ENCODE measurements around the gene ADAMTSL1.

Gene ADAMTSL1

GRCh38 chr9:18759827-18760226 lies 285.9 kb downstream of the ADAMTSL1 start:
- TF ChIP-seq CTCF (conservative IDR thresholded peaks at IDR 0.05; ENCODE audit: low read depth, low read length): no peak
- no peak overlapping the region for H3K4me3 ChIP-seq (IDR thresholded peaks at IDR 0.05; ENCODE audit: insufficient read depth, low read depth, low read length)
- no peak overlapping the region for H3K4me2 ChIP-seq
- no peak overlapping the region for H3K27ac ChIP-seq
- H3K9ac ChIP-seq: no peak overlapping the region
- no peaks in the 10 kb centered on the region for H3K27me3 ChIP-seq (ENCODE audit: insufficient read depth, low read depth)
- H4K20me1 ChIP-seq (ENCODE audit: insufficient read depth): no peaks in the 10 kb centered on the region
- no peak overlapping the region for H2AFZ ChIP-seq (ENCODE audit: low read depth)
- H3K36me3 ChIP-seq (ENCODE audit: insufficient read depth): no peaks in the 10 kb centered on the region
- H3K4me1 ChIP-seq (ENCODE audit: low read depth, poor library complexity, severe bottlenecking): no peaks in the 10 kb centered on the region
- H3K79me2 ChIP-seq (ENCODE audit: insufficient read depth, low read depth): no peaks in the 10 kb centered on the region

GRCh38 chr9:18761742-18762300 lies 287.9 kb downstream of the ADAMTSL1 start:
- Histone ChIP-seq H3K4me1 (ENCODE audit: low read depth, poor library complexity, severe bottlenecking) (no peaks in the 10 kb centered on the region), H2AFZ (ENCODE audit: low read depth) (no peak overlapping the region), H4K20me1 (ENCODE audit: insufficient read depth) (no peaks in the 10 kb centered on the region), H3K27me3 (ENCODE audit: insufficient read depth, low read depth) (no peaks in the 10 kb centered on the region), H3K9ac (no peak overlapping the region), H3K27ac (no peak overlapping the region), H3K4me3 (IDR thresholded peaks at IDR 0.05; ENCODE audit: insufficient read depth, low read depth, low read length) (no peak overlapping the region), H3K4me2 (no peak overlapping the region), H3K79me2 (ENCODE audit: insufficient read depth, low read depth) (no peaks in the 10 kb centered on the region), H3K36me3 (ENCODE audit: insufficient read depth) (no peaks in the 10 kb centered on the region)
- no peak for TF ChIP-seq CTCF (conservative IDR thresholded peaks at IDR 0.05; ENCODE audit: low read depth, low read length)

- Histone ChIP-seq H4K20me1 (ENCODE audit: insufficient read depth) (no peaks in the 10 kb centered on the region), H3K27ac (no peak overlapping the region), H3K4me3 (IDR thresholded peaks at IDR 0.05; ENCODE audit: insufficient read depth, low read depth, low read length) (no peak overlapping the region), H3K79me2 (ENCODE audit: insufficient read depth, low read depth) (no peaks in the 10 kb centered on the region), H3K4me1 (ENCODE audit: low read depth, poor library complexity, severe bottlenecking) (no peaks in the 10 kb centered on the region), H2AFZ (ENCODE audit: low read depth) (no peak overlapping the region), H3K27me3 (ENCODE audit: insufficient read depth, low read depth) (no peaks in the 10 kb centered on the region), H3K36me3 (ENCODE audit: insufficient read depth) (no peaks in the 10 kb centered on the region), H3K4me2 (no peak overlapping the region), H3K9ac (no peak overlapping the region)
- TF ChIP-seq CTCF (conservative IDR thresholded peaks at IDR 0.05; ENCODE audit: low read depth, low read length): no peak
These were observed 293.1 kb downstream of the ADAMTSL1 start for GRCh38 chr9:18766989-18767550.

GRCh38 chr9:18768951-18769622 lies 295.1 kb downstream of the ADAMTSL1 start:
- Histone ChIP-seq H3K79me2 (ENCODE audit: insufficient read depth, low read depth) (no peaks in the 10 kb centered on the region), H3K4me2 (no peak overlapping the region), H3K27me3 (ENCODE audit: insufficient read depth, low read depth) (no peaks in the 10 kb centered on the region), H3K36me3 (ENCODE audit: insufficient read depth) (no peaks in the 10 kb centered on the region), H4K20me1 (ENCODE audit: insufficient read depth) (no peaks in the 10 kb centered on the region), H3K4me3 (IDR thresholded peaks at IDR 0.05; ENCODE audit: insufficient read depth, low read depth, low read length) (no peak overlapping the region), H3K4me1 (ENCODE audit: low read depth, poor library complexity, severe bottlenecking) (no peaks in the 10 kb centered on the region), H3K9ac (no peak overlapping the region), H3K27ac (no peak overlapping the region), H2AFZ (ENCODE audit: low read depth) (no peak overlapping the region)
- TF ChIP-seq CTCF (conservative IDR thresholded peaks at IDR 0.05; ENCODE audit: low read depth, low read length): no peak

Data from KMS-11 (cell line).